ENCODE measurements around the gene MASP2. TPM values are rescaled to one million over a fixed set of nuclear protein-coding genes. Genes with fewer than 3 reads are reported as not detected.

MASP2 gene
- total RNA-seq, 1 experiment from 2014 or later, result 0.25 TPM

DNA sequence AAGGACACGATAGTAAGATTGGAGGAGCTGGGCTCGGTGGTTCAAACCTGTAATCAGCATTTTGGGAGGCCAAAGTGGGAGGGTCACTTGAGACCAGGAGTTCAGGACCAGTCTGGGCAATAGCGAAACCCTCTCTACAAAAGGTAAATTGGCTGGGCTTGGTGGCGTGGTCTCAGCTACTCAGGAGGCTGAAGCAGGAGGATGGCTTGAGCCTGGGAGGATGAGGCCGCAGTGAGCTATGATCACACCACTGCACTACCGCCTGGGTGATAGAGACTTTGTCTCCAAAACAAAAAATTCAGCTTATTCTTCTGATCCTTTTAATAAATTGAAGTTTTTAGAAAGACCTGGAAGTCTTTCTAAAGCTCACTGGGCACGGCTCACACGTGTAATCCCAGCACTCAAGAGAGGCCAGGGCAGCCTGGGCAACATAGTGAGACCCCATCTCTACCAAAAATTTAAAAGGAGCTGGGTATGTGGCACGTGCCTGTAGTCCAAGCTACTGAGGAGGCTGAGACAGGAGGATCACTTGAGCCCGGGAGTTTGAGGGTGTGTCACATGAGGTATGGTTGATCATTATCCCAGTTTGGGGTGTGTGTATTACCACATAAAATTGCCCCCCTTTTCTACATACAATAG is 15.3 kb downstream of the MASP2 start:
- no peaks in the 10 kb centered on the region for H3K4me1 ChIP-seq (ENCODE audit: control insufficient read depth in 1 of 2, insufficient read depth in 2 of 2, low read length in 2 of 2)
- no peak for DNase-seq (ENCODE audit: low read depth, low spot score)
- H2AFZ ChIP-seq (ENCODE audit: low read depth, low read length, poor library complexity, severe bottlenecking), result no peak overlapping the region
- H3K9me3 ChIP-seq (ENCODE audit: control insufficient read depth in 1 of 2, insufficient read depth in 1 of 2, low read depth in 1 of 2, low read length in 2 of 2), result no peaks in the 10 kb centered on the region
- POLR2A ChIA-PET, result interaction anchor here (0.7 to 1.1 kb wide), 2 partner anchors 19 to 231 kb away, joined by 3 to 4 read pairs; partner anchors contain the start of genes MTOR and TARDBP
- H3K4me2 ChIP-seq (ENCODE audit: low read length), result no peak overlapping the region
- no peak for TF ChIP-seq ELF1 (IDR thresholded peaks at IDR 0.05; ENCODE audit: borderline replicate concordance, low read depth)
- TF ChIP-seq, protein P1, sequence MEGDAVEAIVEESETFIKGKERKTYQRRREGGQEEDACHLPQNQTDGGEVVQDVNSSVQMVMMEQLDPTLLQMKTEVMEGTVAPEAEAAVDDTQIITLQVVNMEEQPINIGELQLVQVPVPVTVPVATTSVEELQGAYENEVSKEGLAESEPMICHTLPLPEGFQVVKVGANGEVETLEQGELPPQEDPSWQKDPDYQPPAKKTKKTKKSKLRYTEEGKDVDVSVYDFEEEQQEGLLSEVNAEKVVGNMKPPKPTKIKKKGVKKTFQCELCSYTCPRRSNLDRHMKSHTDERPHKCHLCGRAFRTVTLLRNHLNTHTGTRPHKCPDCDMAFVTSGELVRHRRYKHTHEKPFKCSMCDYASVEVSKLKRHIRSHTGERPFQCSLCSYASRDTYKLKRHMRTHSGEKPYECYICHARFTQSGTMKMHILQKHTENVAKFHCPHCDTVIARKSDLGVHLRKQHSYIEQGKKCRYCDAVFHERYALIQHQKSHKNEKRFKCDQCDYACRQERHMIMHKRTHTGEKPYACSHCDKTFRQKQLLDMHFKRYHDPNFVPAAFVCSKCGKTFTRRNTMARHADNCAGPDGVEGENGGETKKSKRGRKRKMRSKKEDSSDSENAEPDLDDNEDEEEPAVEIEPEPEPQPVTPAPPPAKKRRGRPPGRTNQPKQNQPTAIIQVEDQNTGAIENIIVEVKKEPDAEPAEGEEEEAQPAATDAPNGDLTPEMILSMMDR (IDR thresholded peaks at IDR 0.05 in 2 of 3, conservative IDR thresholded peaks at IDR 0.05 in 1 of 3; ENCODE audit: borderline replicate concordance in 1 of 3, insufficient read depth in 1 of 3, low read depth in 2 of 3, low read length in 2 of 3), result no peak
- no peak for TF ChIP-seq CEBPB (IDR thresholded peaks at IDR 0.05; ENCODE audit: low read depth)
- TF ChIP-seq JUND (IDR thresholded peaks at IDR 0.05), result no peak
- TF ChIP-seq, protein P2, sequence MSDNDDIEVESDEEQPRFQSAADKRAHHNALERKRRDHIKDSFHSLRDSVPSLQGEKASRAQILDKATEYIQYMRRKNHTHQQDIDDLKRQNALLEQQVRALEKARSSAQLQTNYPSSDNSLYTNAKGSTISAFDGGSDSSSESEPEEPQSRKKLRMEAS (IDR thresholded peaks at IDR 0.05), result no peak
- no peaks in the 10 kb centered on the region for H3K79me2 ChIP-seq (ENCODE audit: insufficient read depth, low read length)
- intact Hi-C loops (cut with micrococcal nuclease), result loop anchor here (10.0 kb wide), 1 partner anchor 803 kb away; no protein-coding TSS in a partner anchor
- H3K27ac ChIP-seq (ENCODE audit: low read depth, low read length), result no peak overlapping the region
- H3K27me3 ChIP-seq (ENCODE audit: insufficient read depth, low read length), result no peaks in the 10 kb centered on the region
- no peaks in the 10 kb centered on the region for H3K9me2 ChIP-seq (ENCODE audit: insufficient read depth)
- H4K20me1 ChIP-seq (ENCODE audit: insufficient read depth), result no peaks in the 10 kb centered on the region
- CTCF ChIA-PET, result no interaction called here
- no peak overlapping the region for H3K9ac ChIP-seq (ENCODE audit: low read length)
- H3K4me3 ChIP-seq (replicated peaks in 1 of 2; ENCODE audit: low read depth in 1 of 2, low read length in 2 of 2), result no peak overlapping the region
- no TSS peak for BruUV-seq (replicated peaks)
- peak; percentile 26; the same call in 1 of the 2 replicates for ATAC-seq
- RAD21 ChIA-PET (ENCODE audit: low non-redundant PET in 1 of 2, low total read pairs in 2 of 2, uncharacterized antibody in 2 of 2, unreplicated experiment in 2 of 2), result no interaction called here
- H3K36me3 ChIP-seq (ENCODE audit: control insufficient read depth in 1 of 2, insufficient read depth in 2 of 2, low read length in 2 of 2), result peaks cover 0 to 8% of the 10 kb centered on the region in 2 experiments; a peak in 2 of 4 replicates

DNA sequence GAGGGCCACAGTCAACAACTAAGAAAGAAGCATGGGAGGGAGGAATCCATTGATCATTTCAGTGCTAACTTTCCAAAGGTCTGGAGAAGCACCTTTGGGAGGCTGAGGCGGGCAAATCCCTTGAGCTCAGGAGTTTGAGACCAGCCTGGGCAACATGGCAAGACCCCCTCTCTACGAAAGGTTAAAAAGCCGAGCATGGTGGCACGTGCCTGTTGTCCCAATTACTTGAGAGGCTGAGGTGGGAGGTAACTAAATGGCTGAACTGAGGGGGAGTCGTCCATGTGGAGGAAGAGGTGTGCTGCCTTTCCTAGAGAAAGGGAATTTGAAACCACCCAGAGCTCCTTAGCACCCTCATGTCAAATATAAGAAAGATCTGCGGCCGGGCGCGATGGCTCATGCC is 16.2 kb downstream of the MASP2 start:
- ChIA-PET POLR2A (interaction anchor here (1.1 kb wide), 1 partner anchor 18 kb away, joined by 3 read pairs; the partner anchor contains the start of gene TARDBP), CTCF (no interaction called here), RAD21 (ENCODE audit: low non-redundant PET in 1 of 2, low total read pairs in 2 of 2, uncharacterized antibody in 2 of 2, unreplicated experiment in 2 of 2) (no interaction called here)
- BruUV-seq (replicated peaks), result no TSS peak
- no peaks in the 10 kb centered on the region for H3K9me3 ChIP-seq (ENCODE audit: control insufficient read depth in 1 of 2, insufficient read depth in 1 of 2, low read depth in 1 of 2, low read length in 2 of 2)
- H3K4me2 ChIP-seq (ENCODE audit: low read length), result no peak overlapping the region
- no peaks in the 10 kb centered on the region for H4K20me1 ChIP-seq (ENCODE audit: insufficient read depth)
- no peaks in the 10 kb centered on the region for H3K4me1 ChIP-seq (ENCODE audit: control insufficient read depth in 1 of 2, insufficient read depth in 2 of 2, low read length in 2 of 2)
- H3K9me2 ChIP-seq (ENCODE audit: insufficient read depth), result no peaks in the 10 kb centered on the region
- peaks cover 4 to 15% of the 10 kb centered on the region in 2 experiments; a peak in 3 of 4 replicates for H3K36me3 ChIP-seq (ENCODE audit: control insufficient read depth in 1 of 2, insufficient read depth in 2 of 2, low read length in 2 of 2)
- intact Hi-C loops (cut with micrococcal nuclease), result loop anchor here (10.0 kb wide), 1 partner anchor 804 kb away; no protein-coding TSS in a partner anchor
- H3K9ac ChIP-seq (ENCODE audit: low read length), result no peak overlapping the region
- H2AFZ ChIP-seq (ENCODE audit: low read depth, low read length, poor library complexity, severe bottlenecking), result no peak overlapping the region
- no peaks in the 10 kb centered on the region for H3K79me2 ChIP-seq (ENCODE audit: insufficient read depth, low read length)
- H3K4me3 ChIP-seq (replicated peaks in 1 of 2; ENCODE audit: low read depth in 1 of 2, low read length in 2 of 2), result no peak overlapping the region
- no peak for ATAC-seq
- H3K27ac ChIP-seq (ENCODE audit: low read depth, low read length), result no peak overlapping the region
- no peak for DNase-seq (ENCODE audit: low read depth, low spot score)
- no peaks in the 10 kb centered on the region for H3K27me3 ChIP-seq (ENCODE audit: insufficient read depth, low read length)
- TF ChIP-seq YY1 (IDR thresholded peaks at IDR 0.05; ENCODE audit: extremely low read depth, insufficient replicate concordance, low read depth, low read length) (no peak), CEBPB (IDR thresholded peaks at IDR 0.05; ENCODE audit: low read depth) (no peak), EZH2phosphoT487 (IDR thresholded peaks at IDR 0.05; ENCODE audit: borderline replicate concordance) (no peak), ELF1 (IDR thresholded peaks at IDR 0.05; ENCODE audit: borderline replicate concordance, low read depth) (no peak)
- TF ChIP-seq, protein P1 (IDR thresholded peaks at IDR 0.05 in 2 of 3, conservative IDR thresholded peaks at IDR 0.05 in 1 of 3; ENCODE audit: borderline replicate concordance in 1 of 3, insufficient read depth in 1 of 3, low read depth in 2 of 3, low read length in 2 of 3), result no peak
- TF ChIP-seq, protein P3, sequence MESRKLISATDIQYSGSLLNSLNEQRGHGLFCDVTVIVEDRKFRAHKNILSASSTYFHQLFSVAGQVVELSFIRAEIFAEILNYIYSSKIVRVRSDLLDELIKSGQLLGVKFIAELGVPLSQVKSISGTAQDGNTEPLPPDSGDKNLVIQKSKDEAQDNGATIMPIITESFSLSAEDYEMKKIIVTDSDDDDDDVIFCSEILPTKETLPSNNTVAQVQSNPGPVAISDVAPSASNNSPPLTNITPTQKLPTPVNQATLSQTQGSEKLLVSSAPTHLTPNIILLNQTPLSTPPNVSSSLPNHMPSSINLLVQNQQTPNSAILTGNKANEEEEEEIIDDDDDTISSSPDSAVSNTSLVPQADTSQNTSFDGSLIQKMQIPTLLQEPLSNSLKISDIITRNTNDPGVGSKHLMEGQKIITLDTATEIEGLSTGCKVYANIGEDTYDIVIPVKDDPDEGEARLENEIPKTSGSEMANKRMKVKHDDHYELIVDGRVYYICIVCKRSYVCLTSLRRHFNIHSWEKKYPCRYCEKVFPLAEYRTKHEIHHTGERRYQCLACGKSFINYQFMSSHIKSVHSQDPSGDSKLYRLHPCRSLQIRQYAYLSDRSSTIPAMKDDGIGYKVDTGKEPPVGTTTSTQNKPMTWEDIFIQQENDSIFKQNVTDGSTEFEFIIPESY (IDR thresholded peaks at IDR 0.05; ENCODE audit: extremely low read depth, insufficient replicate concordance, low read length), result no peak
